Measurements from ENCODE around the gene GATC.

The GATC gene

DNA sequence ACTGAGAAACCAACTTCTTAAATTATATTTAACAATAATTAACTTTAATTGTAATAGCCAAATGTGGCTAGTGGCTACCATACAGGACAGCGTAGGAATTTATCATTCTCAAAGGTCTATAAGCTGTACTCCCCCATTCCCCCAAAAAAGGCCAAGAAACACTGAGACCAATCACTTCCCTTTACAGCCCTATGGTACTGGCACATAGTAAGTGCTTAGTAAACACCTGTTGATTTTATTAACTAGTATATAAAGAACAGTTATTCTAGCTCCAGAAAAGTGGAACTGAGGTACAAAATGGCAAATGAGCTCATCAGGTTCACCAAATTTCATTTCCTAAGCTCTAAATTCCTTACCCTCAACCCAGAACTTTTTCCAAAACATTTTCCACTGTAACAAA, 29.4 kb downstream of the GATC start:
- no peak overlapping the region for H3K9ac ChIP-seq (ENCODE audit: low read length)
- H2AFZ ChIP-seq (ENCODE audit: low read depth, low read length), result no peak overlapping the region
- H3K27me3 ChIP-seq (ENCODE audit: low read depth, low read length), result no peaks in the 10 kb centered on the region
- no peak overlapping the region for H3K4me2 ChIP-seq (ENCODE audit: low read length)
- TF ChIP-seq CTCF (IDR thresholded peaks at IDR 0.05; ENCODE audit: low read depth, low read length) (no peak), EZH2phosphoT487 (IDR thresholded peaks at IDR 0.05; ENCODE audit: low read depth) (no peak)
- no peak overlapping the region for H3K4me3 ChIP-seq (ENCODE audit: low read length)
- H3K9me3 ChIP-seq (ENCODE audit: insufficient read depth, low read length), result no peaks in the 10 kb centered on the region
- no peaks in the 10 kb centered on the region for H4K20me1 ChIP-seq (ENCODE audit: insufficient read depth, low read length)
- no peaks in the 10 kb centered on the region for H3K36me3 ChIP-seq (replicated peaks; ENCODE audit: low read depth, low read length)
- H3K4me1 ChIP-seq (ENCODE audit: low read length), result peaks cover 5% of the 10 kb centered on the region; the same call in 1 of the 2 replicates
- no peaks in the 10 kb centered on the region for H3K79me2 ChIP-seq (ENCODE audit: low read length)
- H3K27ac ChIP-seq (ENCODE audit: low read length), result no peak overlapping the region

DNA sequence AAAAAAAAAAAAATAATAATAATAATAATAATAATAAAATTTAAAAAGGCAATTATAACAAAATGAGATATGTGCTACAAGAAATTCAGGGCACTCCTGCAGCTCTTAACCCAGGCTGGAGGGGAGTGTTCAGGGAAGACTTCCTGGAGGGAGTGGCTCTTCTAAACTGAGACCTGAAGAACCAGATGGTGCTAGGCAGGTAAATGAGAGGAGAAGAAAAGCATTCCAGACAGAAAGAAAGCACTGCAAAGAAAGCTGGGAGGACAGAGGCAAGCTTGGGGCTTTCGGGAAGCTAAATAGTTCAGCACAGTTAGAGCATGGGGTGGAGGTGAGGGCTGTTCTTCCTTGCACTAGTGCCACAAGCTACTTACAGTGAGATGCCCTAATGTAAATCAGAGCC, 33.2 kb downstream of the GATC start:
- Histone ChIP-seq H3K27ac (ENCODE audit: low read length) (no peak overlapping the region), H3K9me3 (ENCODE audit: insufficient read depth, low read length) (no peaks in the 10 kb centered on the region), H4K20me1 (ENCODE audit: insufficient read depth, low read length) (no peaks in the 10 kb centered on the region), H3K4me1 (ENCODE audit: low read length) (peaks cover 4% of the 10 kb centered on the region; the same call in 1 of the 2 replicates), H3K4me2 (ENCODE audit: low read length) (no peak overlapping the region), H3K4me3 (ENCODE audit: low read length) (no peak overlapping the region), H2AFZ (ENCODE audit: low read depth, low read length) (no peak overlapping the region), H3K9ac (ENCODE audit: low read length) (no peak overlapping the region), H3K36me3 (replicated peaks; ENCODE audit: low read depth, low read length) (no peaks in the 10 kb centered on the region), H3K79me2 (ENCODE audit: low read length) (no peaks in the 10 kb centered on the region), H3K27me3 (ENCODE audit: low read depth, low read length) (no peaks in the 10 kb centered on the region)
- no peak for TF ChIP-seq CTCF (IDR thresholded peaks at IDR 0.05; ENCODE audit: low read depth, low read length)
- no peak for TF ChIP-seq EZH2phosphoT487 (IDR thresholded peaks at IDR 0.05; ENCODE audit: low read depth)

DNA sequence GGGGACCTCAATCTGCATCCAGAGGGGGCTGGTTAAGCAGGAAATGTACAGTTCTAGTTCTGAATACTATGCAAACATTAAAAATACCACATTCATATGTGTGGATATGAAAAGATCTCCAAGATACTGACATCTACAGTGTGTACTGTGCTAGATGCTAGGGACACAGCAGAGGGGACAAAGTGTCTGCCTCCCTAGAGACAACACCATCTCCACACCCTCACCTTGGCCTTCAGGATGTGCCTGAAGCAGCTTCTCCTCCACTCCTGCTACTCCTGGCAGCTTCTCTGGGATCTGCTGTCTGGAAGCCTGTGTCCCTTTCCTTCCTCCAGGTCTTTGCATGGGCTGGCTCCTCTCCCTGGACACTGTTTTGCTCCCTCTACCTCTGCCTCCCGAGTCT, 34.0 kb downstream of the GATC start:
- Histone ChIP-seq H3K4me2 (ENCODE audit: low read length) (no peak overlapping the region), H3K27ac (ENCODE audit: low read length) (no peak overlapping the region), H3K79me2 (ENCODE audit: low read length) (no peaks in the 10 kb centered on the region), H3K4me3 (ENCODE audit: low read length) (no peak overlapping the region), H3K9ac (ENCODE audit: low read length) (no peak overlapping the region), H2AFZ (ENCODE audit: low read depth, low read length) (no peak overlapping the region), H3K36me3 (replicated peaks; ENCODE audit: low read depth, low read length) (no peaks in the 10 kb centered on the region), H3K9me3 (ENCODE audit: insufficient read depth, low read length) (no peaks in the 10 kb centered on the region), H4K20me1 (ENCODE audit: insufficient read depth, low read length) (no peaks in the 10 kb centered on the region), H3K4me1 (ENCODE audit: low read length) (no peaks in the 10 kb centered on the region), H3K27me3 (ENCODE audit: low read depth, low read length) (no peaks in the 10 kb centered on the region)
- TF ChIP-seq EZH2phosphoT487 (IDR thresholded peaks at IDR 0.05; ENCODE audit: low read depth), result no peak
- no peak for TF ChIP-seq CTCF (IDR thresholded peaks at IDR 0.05; ENCODE audit: low read depth, low read length)

DNA sequence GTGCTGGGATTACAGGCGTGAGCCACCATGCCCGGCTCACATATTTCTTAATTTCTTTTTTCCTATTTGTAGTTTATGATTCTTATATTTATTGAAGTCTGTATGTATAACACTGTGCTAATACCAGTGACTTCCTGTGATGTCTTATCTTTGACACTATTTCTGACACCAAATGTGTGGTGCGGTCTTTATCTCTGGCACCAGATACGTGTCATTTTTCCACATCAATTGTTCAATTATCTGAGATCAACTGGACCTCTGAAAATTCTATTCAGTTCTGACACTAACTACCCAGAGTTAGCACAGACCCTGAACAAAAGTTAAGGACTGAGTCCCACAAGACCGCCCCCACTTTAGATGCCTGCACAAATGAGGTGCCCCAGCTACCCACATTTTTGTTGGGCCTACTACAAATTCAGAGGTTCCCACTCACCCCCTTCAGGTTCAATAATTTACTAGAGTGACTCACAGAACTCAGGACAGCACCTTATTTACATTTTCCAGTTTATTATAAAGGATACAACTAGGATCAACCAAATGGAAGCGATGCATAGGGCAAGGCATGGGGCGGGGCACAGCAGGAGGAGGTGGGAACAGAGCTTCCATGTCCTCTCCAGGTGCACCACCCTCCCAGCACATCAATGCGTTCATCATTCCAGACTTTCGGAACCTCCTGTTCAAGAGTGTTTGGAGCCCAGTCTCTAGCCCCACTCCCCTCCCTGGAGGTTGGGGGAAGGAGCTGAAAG, 35.0 kb downstream of the GATC start:
- Histone ChIP-seq H3K79me2 (ENCODE audit: low read length) (no peaks in the 10 kb centered on the region), H2AFZ (ENCODE audit: low read depth, low read length) (no peak overlapping the region), H3K4me1 (ENCODE audit: low read length) (no peaks in the 10 kb centered on the region), H3K4me2 (ENCODE audit: low read length) (no peak overlapping the region), H3K36me3 (replicated peaks; ENCODE audit: low read depth, low read length) (no peaks in the 10 kb centered on the region), H3K27ac (ENCODE audit: low read length) (no peak overlapping the region), H3K9ac (ENCODE audit: low read length) (no peak overlapping the region), H3K9me3 (ENCODE audit: insufficient read depth, low read length) (no peaks in the 10 kb centered on the region), H4K20me1 (ENCODE audit: insufficient read depth, low read length) (no peaks in the 10 kb centered on the region), H3K27me3 (ENCODE audit: low read depth, low read length) (no peaks in the 10 kb centered on the region), H3K4me3 (ENCODE audit: low read length) (no peak overlapping the region)
- TF ChIP-seq CTCF (IDR thresholded peaks at IDR 0.05; ENCODE audit: low read depth, low read length) (no peak), EZH2phosphoT487 (IDR thresholded peaks at IDR 0.05; ENCODE audit: low read depth) (no peak)
